Effector memory CD8-positive, alpha-beta T cell (primary cell): Measurements from ENCODE around the gene STEAP3.
A peak's percentile ranks its signal among the peaks of the same experiment; 100 is the strongest.
"Not testable (repeated sequence)": the region's sequence is repeated elsewhere in the genome, so short reads cannot be mapped to it uniquely, and the experiment has no call there.

ENCODE experiments used
- ATAC-seq: fragments of 150-1000 bp; cut with Tn5 transposase; replicated peaks from 2 replicates; pipeline ENCODE4 v1.10.0; 2021; ENCODE audit warnings: mild to moderate bottlenecking, moderate library complexity
- DNase-seq, 3 experiments: peaks; one replicate each; pipeline ENCODE4 v3.0.0; 2021
- H3K27ac Mint-ChIP-seq, 2 donors: one replicate each; pipeline ENCODE4 v1.8.0; 2022; ENCODE audit warnings: mild to moderate bottlenecking in 2 of 2, mixed read lengths in 2 of 2, moderate library complexity in 2 of 2
- H3K27me3 Mint-ChIP-seq, 2 donors: one replicate each; pipeline ENCODE4 v1.8.0; 2022; ENCODE audit warnings: mixed read lengths in 2 of 2
- H3K36me3 Mint-ChIP-seq: one replicate; pipeline ENCODE4 v1.8.0; 2022; ENCODE audit warnings: mild to moderate bottlenecking, moderate library complexity, mixed read lengths; ENCODE audit not compliant: insufficient read depth
- H3K4me1 Mint-ChIP-seq, 2 donors: one replicate each; pipeline ENCODE4 v1.8.0; 2022; ENCODE audit warnings: low read depth in 2 of 2, mixed read lengths in 2 of 2
- H3K4me3 Mint-ChIP-seq, 2 donors: one replicate each; pipeline ENCODE4 v1.8.0; 2022; ENCODE audit warnings: mild to moderate bottlenecking in 2 of 2, mixed read lengths in 2 of 2, moderate library complexity in 2 of 2
- H3K9me3 Mint-ChIP-seq, 2 donors: one replicate each; pipeline ENCODE4 v1.8.0; 2022; ENCODE audit warnings: mixed read lengths in 2 of 2

The STEAP3 gene

GRCh38 chr2:119259296-119259860 is 35.7 kb downstream of the STEAP3 start:
- H3K36me3 Mint-ChIP-seq = no peaks in the 10 kb centered on the region
- H3K27ac Mint-ChIP-seq = no peak overlapping the region
- H3K27me3 Mint-ChIP-seq = no peaks in the 10 kb centered on the region
- H3K4me1 Mint-ChIP-seq = no peaks in the 10 kb centered on the region
- ATAC-seq (no peak), DNase-seq (no peak)
- H3K9me3 Mint-ChIP-seq = no peaks in the 10 kb centered on the region
- no peak overlapping the region for H3K4me3 Mint-ChIP-seq

- Mint-ChIP-seq H3K36me3 (no peaks in the 10 kb centered on the region), H3K9me3 (no peaks in the 10 kb centered on the region), H3K4me3 (no peak overlapping the region), H3K4me1 (no peaks in the 10 kb centered on the region), H3K27me3 (peaks cover 0 to 7% of the 10 kb centered on the region in 2 donors), H3K27ac (no peak overlapping the region)
- ATAC-seq = no peak
- DNase-seq = no peak
These were observed 37.2 kb downstream of the STEAP3 start for GRCh38 chr2:119260646-119261492.

- Mint-ChIP-seq H3K27me3 (peaks cover 0 to 15% of the 10 kb centered on the region in 2 donors), H3K4me3 (no peak overlapping the region), H3K27ac (no peak overlapping the region), H3K36me3 (no peaks in the 10 kb centered on the region), H3K9me3 (no peaks in the 10 kb centered on the region), H3K4me1 (no peaks in the 10 kb centered on the region)
- no peak for ATAC-seq
- no peak for DNase-seq
These were observed 38.0 kb downstream of the STEAP3 start for GRCh38 chr2:119261493-119262225.

DNA sequence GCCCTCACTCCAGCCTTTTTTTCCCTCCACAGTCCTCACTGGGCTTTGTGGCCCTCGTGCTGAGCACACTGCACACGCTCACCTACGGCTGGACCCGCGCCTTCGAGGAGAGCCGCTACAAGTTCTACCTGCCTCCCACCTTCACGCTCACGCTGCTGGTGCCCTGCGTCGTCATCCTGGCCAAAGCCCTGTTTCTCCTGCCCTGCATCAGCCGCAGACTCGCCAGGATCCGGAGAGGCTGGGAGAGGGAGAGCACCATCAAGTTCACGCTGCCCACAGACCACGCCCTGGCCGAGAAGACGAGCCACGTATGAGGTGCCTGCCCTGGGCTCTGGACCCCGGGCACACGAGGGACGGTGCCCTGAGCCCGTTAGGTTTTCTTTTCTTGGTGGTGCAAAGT is 39.4 kb downstream of the STEAP3 start:
- ATAC-seq = no peak
- DNase-seq = no peak
- no peak overlapping the region for H3K27ac Mint-ChIP-seq
- no peak overlapping the region for H3K4me3 Mint-ChIP-seq
- H3K27me3 Mint-ChIP-seq = peaks cover 5 to 18% of the 10 kb centered on the region in 2 donors
- no peaks in the 10 kb centered on the region for H3K4me1 Mint-ChIP-seq
- H3K9me3 Mint-ChIP-seq = no peaks in the 10 kb centered on the region
- no peaks in the 10 kb centered on the region for H3K36me3 Mint-ChIP-seq

GRCh38 chr2:119263656-119264055 is 40.0 kb downstream of the STEAP3 start:
- no peaks in the 10 kb centered on the region for H3K4me1 Mint-ChIP-seq
- no peak overlapping the region for H3K4me3 Mint-ChIP-seq
- H3K27ac Mint-ChIP-seq = no peak overlapping the region
- no peaks in the 10 kb centered on the region for H3K9me3 Mint-ChIP-seq
- ATAC-seq = no peak
- no peaks in the 10 kb centered on the region for H3K36me3 Mint-ChIP-seq
- peaks cover 5 to 18% of the 10 kb centered on the region in 2 donors for H3K27me3 Mint-ChIP-seq
- no peak for DNase-seq

DNA sequence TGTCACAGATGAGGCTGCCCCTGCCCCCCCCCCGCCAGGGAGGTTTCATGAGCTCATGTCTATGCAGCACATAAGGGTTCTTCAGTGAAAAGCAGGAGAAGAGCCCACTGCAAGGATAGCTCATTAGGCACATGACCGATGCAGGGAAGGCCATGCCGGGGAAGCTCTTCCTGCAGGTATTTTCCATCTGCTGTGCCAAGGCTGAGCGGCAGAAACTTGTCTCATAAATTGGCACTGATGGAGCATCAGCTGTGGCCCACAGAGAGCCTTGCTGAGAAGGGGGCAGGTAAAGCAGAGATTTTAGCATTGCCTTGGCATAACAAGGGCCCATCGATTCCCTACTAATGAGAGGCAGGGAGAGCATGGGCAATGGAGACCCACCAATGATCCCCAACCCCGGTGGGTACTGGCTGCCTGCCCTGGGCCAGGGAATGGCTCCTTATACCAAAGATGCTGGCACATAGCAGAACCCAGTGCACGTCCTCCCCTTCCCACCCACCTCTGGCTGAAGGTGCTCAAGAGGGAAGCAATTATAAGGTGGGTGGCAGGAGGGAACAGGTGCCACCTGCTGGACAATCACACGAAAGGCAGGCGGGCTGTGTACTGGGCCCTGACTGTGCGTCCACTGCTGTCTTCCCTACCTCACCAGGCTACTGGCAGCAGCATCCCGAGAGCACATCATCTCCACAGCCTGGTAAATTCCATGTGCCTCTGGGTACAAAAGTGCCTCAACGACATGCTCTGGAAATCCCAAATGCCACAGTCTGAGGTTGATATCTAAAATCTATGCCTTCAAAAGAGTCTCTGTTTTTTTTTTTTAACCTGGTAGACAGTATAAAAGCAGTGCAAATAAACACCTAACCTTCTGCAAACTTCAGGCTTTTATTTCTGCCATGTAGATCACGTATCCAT is 41.4 kb downstream of the STEAP3 start:
- Mint-ChIP-seq H3K36me3 (no peaks in the 10 kb centered on the region), H3K4me1 (no peaks in the 10 kb centered on the region), H3K27me3 (peaks cover 5 to 18% of the 10 kb centered on the region in 2 donors), H3K9me3 (no peaks in the 10 kb centered on the region), H3K4me3 (no peak overlapping the region), H3K27ac (no peak overlapping the region)
- ATAC-seq (peak; percentile 48), DNase-seq (peak in 2 of 3 experiments; percentile 13 to 16)

GRCh38 chr2:119265693-119266066 is 42.0 kb downstream of the STEAP3 start:
- Mint-ChIP-seq H3K36me3 (no peaks in the 10 kb centered on the region), H3K27me3 (peaks cover 5 to 18% of the 10 kb centered on the region in 2 donors), H3K27ac (no peak overlapping the region), H3K4me1 (no peaks in the 10 kb centered on the region), H3K4me3 (no peak overlapping the region), H3K9me3 (no peaks in the 10 kb centered on the region)
- no peak for DNase-seq
- no peak for ATAC-seq

GRCh38 chr2:119266091-119266589 is 42.5 kb downstream of the STEAP3 start:
- no peak overlapping the region for H3K4me3 Mint-ChIP-seq
- no peak overlapping the region for H3K27ac Mint-ChIP-seq
- H3K27me3 Mint-ChIP-seq = peaks cover 5 to 18% of the 10 kb centered on the region in 2 donors
- ATAC-seq (no peak), DNase-seq (no peak)
- H3K4me1 Mint-ChIP-seq = no peaks in the 10 kb centered on the region
- no peaks in the 10 kb centered on the region for H3K36me3 Mint-ChIP-seq
- H3K9me3 Mint-ChIP-seq = no peaks in the 10 kb centered on the region

- Mint-ChIP-seq H3K4me1 (no peaks in the 10 kb centered on the region), H3K9me3 (no peaks in the 10 kb centered on the region), H3K36me3 (no peaks in the 10 kb centered on the region), H3K27ac (no peak overlapping the region), H3K27me3 (peaks cover 5 to 18% of the 10 kb centered on the region in 2 donors), H3K4me3 (no peak overlapping the region)
- DNase-seq (no peak), ATAC-seq (no peak)
These were observed 44.0 kb downstream of the STEAP3 start for GRCh38 chr2:119267604-119268003.

DNA sequence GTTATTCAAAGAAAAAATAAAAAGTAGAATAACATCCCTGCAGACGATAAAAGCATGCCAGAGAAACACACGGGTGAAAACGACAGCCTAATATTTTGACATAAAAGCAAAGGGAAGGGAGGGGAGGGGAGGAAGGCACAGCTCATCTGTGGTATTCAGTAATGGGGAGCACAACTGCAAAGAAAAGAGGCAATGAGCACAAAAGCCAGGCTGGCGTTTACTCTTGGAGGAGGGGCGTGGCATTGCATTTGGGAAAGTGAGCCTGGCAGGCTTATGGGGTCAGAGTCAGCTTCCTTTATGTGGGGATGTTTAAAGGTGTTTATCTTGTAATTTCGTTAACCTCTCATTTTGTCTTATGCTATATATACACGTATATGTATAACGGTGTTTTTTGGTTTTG is 53.2 kb downstream of the STEAP3 start:
- H3K36me3 Mint-ChIP-seq = no peaks in the 10 kb centered on the region
- no peak overlapping the region for H3K4me3 Mint-ChIP-seq
- H3K27me3 Mint-ChIP-seq = no peaks in the 10 kb centered on the region
- no peak overlapping the region for H3K27ac Mint-ChIP-seq
- ATAC-seq (no peak), DNase-seq (no peak)
- H3K9me3 Mint-ChIP-seq = no peaks in the 10 kb centered on the region
- no peaks in the 10 kb centered on the region for H3K4me1 Mint-ChIP-seq

DNA sequence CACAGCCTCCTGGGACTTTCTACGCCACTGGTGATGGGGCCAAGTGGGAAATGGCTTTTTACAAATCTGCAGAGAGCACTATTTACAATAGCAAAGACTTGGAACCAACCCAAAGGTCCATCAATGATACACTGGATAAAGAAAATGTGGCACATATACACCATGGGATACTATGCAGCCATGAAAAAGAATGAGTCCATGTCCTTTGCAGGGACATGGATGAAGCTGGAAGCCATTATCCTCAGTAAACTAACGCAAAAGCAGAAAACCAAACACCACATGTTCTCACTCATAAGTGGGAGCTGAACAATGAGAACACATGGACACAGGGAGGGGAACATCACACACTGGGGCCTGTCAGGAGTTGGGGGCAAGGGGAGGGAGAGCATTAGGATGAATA is 54.8 kb downstream of the STEAP3 start:
- not testable (repeated sequence) for H3K27ac Mint-ChIP-seq, H3K36me3 Mint-ChIP-seq, H3K9me3 Mint-ChIP-seq, ATAC-seq, H3K4me3 Mint-ChIP-seq, H3K4me1 Mint-ChIP-seq, H3K27me3 Mint-ChIP-seq, DNase-seq

DNA sequence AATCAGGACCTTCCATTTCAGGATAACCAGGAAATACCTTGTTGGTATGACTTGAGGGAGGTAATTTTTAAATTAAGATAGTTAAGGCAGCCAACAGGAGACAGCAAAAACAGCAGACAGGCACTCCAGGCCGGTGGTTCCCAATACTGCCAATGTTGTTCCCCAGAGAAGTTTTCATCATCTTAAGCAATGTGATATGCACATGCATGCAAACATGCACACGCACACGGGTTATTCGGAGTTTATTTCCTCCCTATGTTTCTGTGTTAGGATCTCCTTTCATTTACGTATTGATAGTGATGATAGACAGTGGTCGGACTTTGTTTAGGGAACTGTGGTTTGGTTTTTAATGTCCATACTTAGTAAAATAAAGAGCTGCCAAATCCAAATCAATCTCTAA is 55.3 kb downstream of the STEAP3 start:
- Mint-ChIP-seq H3K4me1 (no peaks in the 10 kb centered on the region), H3K4me3 (no peak overlapping the region), H3K27ac (no peak overlapping the region), H3K36me3 (no peaks in the 10 kb centered on the region), H3K27me3 (no peaks in the 10 kb centered on the region), H3K9me3 (no peaks in the 10 kb centered on the region)
- ATAC-seq (no peak), DNase-seq (no peak)

DNA sequence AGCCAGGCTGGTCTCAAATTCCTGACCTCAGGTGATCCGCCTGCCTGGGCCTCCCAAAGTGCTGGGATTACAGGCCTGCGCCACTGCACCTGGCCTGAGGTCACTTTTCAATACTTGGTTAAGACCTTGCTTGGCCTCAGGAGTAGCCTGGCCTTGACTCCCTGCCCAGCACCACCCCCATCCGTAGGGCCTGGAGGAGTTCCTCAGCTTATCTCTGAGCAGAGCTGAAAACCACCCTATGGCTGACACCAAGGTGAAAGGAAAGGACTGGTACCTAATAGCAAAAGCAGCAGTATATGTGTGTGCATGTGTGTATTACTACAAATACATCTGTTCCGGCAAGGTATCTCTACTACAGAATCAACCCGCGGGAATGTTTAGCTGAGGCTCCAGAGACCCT is 56.0 kb downstream of the STEAP3 start:
- H3K27me3 Mint-ChIP-seq = no peaks in the 10 kb centered on the region
- no peaks in the 10 kb centered on the region for H3K36me3 Mint-ChIP-seq
- H3K4me1 Mint-ChIP-seq = no peaks in the 10 kb centered on the region
- peak overlapping the region in 1 of 2 donors; percentile 8 for H3K27ac Mint-ChIP-seq
- DNase-seq = no peak
- no peaks in the 10 kb centered on the region for H3K9me3 Mint-ChIP-seq
- no peak for ATAC-seq
- H3K4me3 Mint-ChIP-seq = no peak overlapping the region
